ENCODE measurements around the gene SH2B3. TPM values are rescaled to one million over a fixed set of nuclear protein-coding genes. Genes with fewer than 3 reads are reported as not detected.
A peak's percentile ranks its signal among the peaks of the same experiment; 100 is the strongest.

SH2B3 gene
- total and polyA plus RNA-seq, 2 donors (not counting 3 experiments of a cell fraction or from before 2014, with no cell fraction given): 63.1 to 97.9 TPM

DNA sequence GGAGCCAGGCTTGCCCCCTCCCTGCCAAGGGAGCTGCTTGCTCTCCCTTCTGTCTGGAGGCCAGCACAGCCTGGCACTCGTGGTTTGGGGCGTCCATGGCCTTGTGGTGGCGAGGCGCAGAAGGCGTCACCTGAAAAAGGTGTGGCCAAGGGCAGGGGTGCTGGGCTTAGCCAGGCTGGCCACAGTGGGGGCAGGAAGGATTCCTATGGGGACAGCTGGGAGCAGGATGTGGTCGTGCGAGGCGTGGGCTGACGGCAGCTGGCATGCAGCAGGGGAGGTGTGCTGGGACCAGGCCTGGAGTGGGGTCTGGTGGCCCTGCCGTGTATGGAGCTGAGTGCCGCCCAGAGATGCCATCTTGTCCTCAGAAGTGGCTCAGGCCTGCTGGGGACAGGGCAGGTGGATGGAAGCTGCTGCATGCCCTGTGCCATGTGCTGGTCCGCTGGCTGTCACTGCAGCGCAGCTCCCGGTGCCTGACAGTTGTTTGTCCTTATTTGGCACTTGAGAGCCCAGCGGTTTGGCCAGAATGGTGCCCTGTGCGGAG, 30.0 kb downstream of the SH2B3 start:
- dilution Hi-C loops (cut with MboI; ENCODE audit: extremely low pct_ligation_motif_present, low sequenced_read_pairs): no loop called here
- CTCF ChIA-PET: interaction anchor here (1.0 to 3.3 kb wide), 5 partner anchors 9 to 39 kb away, joined by 3 to 31 read pairs (median 9); no protein-coding TSS in a partner anchor
- H3K4me3 ChIP-seq (replicated peaks in 1 of 3; ENCODE audit: insufficient read depth in 1 of 3, low read depth in 1 of 3, low read length in 3 of 3): no peak overlapping the region
- H3K9ac ChIP-seq (replicated peaks; ENCODE audit: extremely low read depth, insufficient read depth, low read length): no peak overlapping the region
- TF ChIP-seq MYC (IDR thresholded peaks at IDR 0.05; ENCODE audit: low read depth, low read length): no peak
- no TSS peak for BruUV-seq (replicated peaks)
- no peaks in the 10 kb centered on the region for H4K20me1 ChIP-seq (replicated peaks; ENCODE audit: control insufficient read depth, extremely low read depth, insufficient read depth, low read length)
- H3K4me2 ChIP-seq (ENCODE audit: insufficient read depth, low read length): no peak overlapping the region
- peaks cover 88% of the 10 kb centered on the region for H3K4me1 ChIP-seq (ENCODE audit: control insufficient read depth, extremely low read depth, insufficient read depth, low read length)
- no peak for FAIRE-seq
- peaks cover 97% of the 10 kb centered on the region for H3K79me2 ChIP-seq (ENCODE audit: control insufficient read depth, insufficient read depth, low read length)
- no peaks in the 10 kb centered on the region for H3K27me3 ChIP-seq (ENCODE audit: control insufficient read depth in 2 of 2, insufficient read depth in 2 of 2, low read length in 2 of 2)
- no peaks in the 10 kb centered on the region for H3K9me3 ChIP-seq (replicated peaks; ENCODE audit: control insufficient read depth, insufficient read depth, low read length)
- intact Hi-C loops (cut with micrococcal nuclease): no loop called here
- no peak overlapping the region for H2AFZ ChIP-seq (ENCODE audit: low read depth, low read length)
- POLR2A ChIA-PET: no interaction called here
- peaks cover 0 to 7% of the 10 kb centered on the region in 2 experiments for H3K36me3 ChIP-seq (ENCODE audit: control insufficient read depth in 2 of 2, extremely low read depth in 1 of 2, insufficient read depth in 2 of 2, low read length in 2 of 2)
- H3K27ac ChIP-seq (ENCODE audit: insufficient read depth, low read depth, low read length): peak overlapping the region; percentile 85
- no peaks in the 10 kb centered on the region for H3K9me1 ChIP-seq (replicated peaks; ENCODE audit: control insufficient read depth, extremely low read depth, insufficient read depth, low read length)
- DNase-seq (ENCODE audit: low read depth, low spot score): no peak

DNA sequence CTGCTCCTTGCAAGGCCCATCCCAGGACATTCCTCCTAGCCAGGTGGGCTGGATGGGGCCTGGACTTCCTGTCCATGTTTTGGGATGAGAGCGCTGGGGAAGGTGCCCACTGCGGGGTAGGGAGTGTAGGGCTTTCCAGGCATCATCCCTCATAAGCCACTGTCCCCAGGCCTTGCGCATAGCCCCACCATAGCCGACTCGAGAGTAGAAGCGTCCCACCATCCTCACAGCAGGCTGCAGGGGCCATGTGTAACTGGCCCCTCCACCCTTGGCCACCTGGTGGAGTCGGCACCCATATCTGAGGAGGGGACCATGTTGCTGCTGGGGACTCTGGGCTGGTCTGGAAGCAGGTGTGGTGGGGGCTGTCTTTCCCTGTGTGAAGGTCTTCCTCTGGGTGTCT, 30.5 kb downstream of the SH2B3 start:
- FAIRE-seq: no peak
- no peak overlapping the region for H3K9ac ChIP-seq (replicated peaks; ENCODE audit: extremely low read depth, insufficient read depth, low read length)
- no TSS peak for BruUV-seq (replicated peaks)
- no peaks in the 10 kb centered on the region for H3K9me3 ChIP-seq (replicated peaks; ENCODE audit: control insufficient read depth, insufficient read depth, low read length)
- no peak overlapping the region for H2AFZ ChIP-seq (ENCODE audit: low read depth, low read length)
- peaks cover 85% of the 10 kb centered on the region for H3K4me1 ChIP-seq (ENCODE audit: control insufficient read depth, extremely low read depth, insufficient read depth, low read length)
- DNase-seq (ENCODE audit: low read depth, low spot score): no peak
- ChIA-PET CTCF (interaction anchor here (2.0 to 3.3 kb wide), 3 partner anchors 9 to 39 kb away, joined by 8 to 28 read pairs (median 9); no protein-coding TSS in a partner anchor), POLR2A (no interaction called here)
- peaks cover 0 to 7% of the 10 kb centered on the region in 2 experiments for H3K36me3 ChIP-seq (ENCODE audit: control insufficient read depth in 2 of 2, extremely low read depth in 1 of 2, insufficient read depth in 2 of 2, low read length in 2 of 2)
- intact Hi-C loops (cut with micrococcal nuclease) (no loop called here), dilution Hi-C loops (cut with MboI; ENCODE audit: extremely low pct_ligation_motif_present, low sequenced_read_pairs) (no loop called here)
- no peak overlapping the region for H3K4me2 ChIP-seq (ENCODE audit: insufficient read depth, low read length)
- no peaks in the 10 kb centered on the region for H4K20me1 ChIP-seq (replicated peaks; ENCODE audit: control insufficient read depth, extremely low read depth, insufficient read depth, low read length)
- no peaks in the 10 kb centered on the region for H3K27me3 ChIP-seq (ENCODE audit: control insufficient read depth in 2 of 2, insufficient read depth in 2 of 2, low read length in 2 of 2)
- TF ChIP-seq POLR2AphosphoS5 (IDR thresholded peaks at IDR 0.05; ENCODE audit: insufficient read depth, low read depth, low read length) (no peak), POLR2A (IDR thresholded peaks at IDR 0.05; ENCODE audit: low read depth, low read length) (no peak), JUN (IDR thresholded peaks at IDR 0.05; ENCODE audit: borderline replicate concordance, insufficient read depth, insufficient read length, low read depth) (no peak), GATA2 (IDR thresholded peaks at IDR 0.05; ENCODE audit: insufficient read depth, insufficient read length, low read depth, low read length) (no peak), EZH2 (IDR thresholded peaks at IDR 0.05; ENCODE audit: borderline replicate concordance, low read depth, low read length, severe bottlenecking) (no peak), FOS (IDR thresholded peaks at IDR 0.05; ENCODE audit: borderline replicate concordance, insufficient read depth, low read length) (no peak), MYC (IDR thresholded peaks at IDR 0.05; ENCODE audit: low read depth, low read length) (no peak)
- TF ChIP-seq, protein P1, sequence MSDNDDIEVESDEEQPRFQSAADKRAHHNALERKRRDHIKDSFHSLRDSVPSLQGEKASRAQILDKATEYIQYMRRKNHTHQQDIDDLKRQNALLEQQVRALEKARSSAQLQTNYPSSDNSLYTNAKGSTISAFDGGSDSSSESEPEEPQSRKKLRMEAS (IDR thresholded peaks at IDR 0.05; ENCODE audit: insufficient read depth, insufficient read length): no peak
- TF ChIP-seq, protein P2, sequence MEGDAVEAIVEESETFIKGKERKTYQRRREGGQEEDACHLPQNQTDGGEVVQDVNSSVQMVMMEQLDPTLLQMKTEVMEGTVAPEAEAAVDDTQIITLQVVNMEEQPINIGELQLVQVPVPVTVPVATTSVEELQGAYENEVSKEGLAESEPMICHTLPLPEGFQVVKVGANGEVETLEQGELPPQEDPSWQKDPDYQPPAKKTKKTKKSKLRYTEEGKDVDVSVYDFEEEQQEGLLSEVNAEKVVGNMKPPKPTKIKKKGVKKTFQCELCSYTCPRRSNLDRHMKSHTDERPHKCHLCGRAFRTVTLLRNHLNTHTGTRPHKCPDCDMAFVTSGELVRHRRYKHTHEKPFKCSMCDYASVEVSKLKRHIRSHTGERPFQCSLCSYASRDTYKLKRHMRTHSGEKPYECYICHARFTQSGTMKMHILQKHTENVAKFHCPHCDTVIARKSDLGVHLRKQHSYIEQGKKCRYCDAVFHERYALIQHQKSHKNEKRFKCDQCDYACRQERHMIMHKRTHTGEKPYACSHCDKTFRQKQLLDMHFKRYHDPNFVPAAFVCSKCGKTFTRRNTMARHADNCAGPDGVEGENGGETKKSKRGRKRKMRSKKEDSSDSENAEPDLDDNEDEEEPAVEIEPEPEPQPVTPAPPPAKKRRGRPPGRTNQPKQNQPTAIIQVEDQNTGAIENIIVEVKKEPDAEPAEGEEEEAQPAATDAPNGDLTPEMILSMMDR (IDR thresholded peaks at IDR 0.05; ENCODE audit: extremely low read depth in 1 of 2, insufficient read depth in 1 of 2, low read depth in 1 of 2, low read length in 2 of 2): no peak
- H3K27ac ChIP-seq (ENCODE audit: insufficient read depth, low read depth, low read length): peak overlapping the region; percentile 85
- H3K79me2 ChIP-seq (ENCODE audit: control insufficient read depth, insufficient read depth, low read length): peaks cover 97% of the 10 kb centered on the region
- H3K9me1 ChIP-seq (replicated peaks; ENCODE audit: control insufficient read depth, extremely low read depth, insufficient read depth, low read length): no peaks in the 10 kb centered on the region
- no peak overlapping the region for H3K4me3 ChIP-seq (replicated peaks in 1 of 3; ENCODE audit: insufficient read depth in 1 of 3, low read depth in 1 of 3, low read length in 3 of 3)

All from endothelial cell of umbilical vein (primary cell).